Kidney epithelial cell (primary cell): Measurements from ENCODE around the gene CLEC2D. TPM values are rescaled to one million over a fixed set of nuclear protein-coding genes. Genes with fewer than 3 reads are reported as not detected.
"Not testable (repeated sequence)": the region's sequence is repeated elsewhere in the genome, so short reads cannot be mapped to it uniquely, and the experiment has no call there.

Source experiments
- DNase-seq: peaks from one replicate; pipeline ENCODE4 v3.0.0-alpha.2; 2010; ENCODE audit warnings: low read depth
- H3K27me3 ChIP-seq: 2 replicates; pipeline ENCODE4 v1.6.0; 2011; ENCODE audit warnings: low read length; ENCODE audit not compliant: control insufficient read depth, insufficient read depth
- H3K36me3 ChIP-seq: 2 replicates; pipeline ENCODE4 v1.5.1; 2011; ENCODE audit warnings: low read length; ENCODE audit not compliant: control insufficient read depth, insufficient read depth
- H3K4me3 ChIP-seq: 2 replicates; pipeline ENCODE4 v1.5.1; 2011; ENCODE audit warnings: low read depth, mild to moderate bottlenecking, control low read depth, low read length
- total RNA-seq: library from RNA; depleted of rRNA; stranded (reverse); fragments of >200 nt; gene quantifications from 2 replicates; pipeline ENCODE4 v1.2.3, GENCODE V29; 2015
- TF ChIP-seq, protein P1 (sequence below): IDR thresholded peaks from 2 replicates; pipeline ENCODE4 v1.5.1; 2011; ENCODE audit warnings: mild to moderate bottlenecking, moderate library complexity, low read length, control low read depth, inconsistent platforms; ENCODE audit not compliant: insufficient read depth, poor library complexity, severe bottlenecking

The CLEC2D gene
- total RNA-seq, 1 donor from 2014 or later = 6.9 TPM

DNA sequence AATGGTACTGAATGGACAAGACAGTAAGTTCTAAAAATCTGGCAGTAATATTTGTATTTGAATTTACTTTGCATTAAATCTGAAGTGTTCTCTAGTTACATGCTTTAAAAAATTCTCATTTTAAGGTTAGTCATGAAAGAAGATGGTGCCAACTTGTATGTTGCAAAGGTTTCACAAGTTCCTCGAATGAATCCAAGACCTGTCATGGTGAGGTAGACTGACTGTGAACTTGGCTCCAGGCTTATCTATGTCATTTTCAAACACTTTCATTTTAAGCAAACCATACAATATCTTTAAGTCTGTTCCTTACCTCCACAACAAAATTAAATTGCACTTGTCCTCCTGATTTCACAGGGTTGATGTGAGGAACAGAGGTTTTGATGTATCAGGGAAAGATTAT lies 23.4 kb downstream of the CLEC2D start:
- no peaks in the 10 kb centered on the region for H3K27me3 ChIP-seq
- no peak for DNase-seq
- H3K36me3 ChIP-seq = no peaks in the 10 kb centered on the region
- no peak overlapping the region for H3K4me3 ChIP-seq
- TF ChIP-seq, protein P1, sequence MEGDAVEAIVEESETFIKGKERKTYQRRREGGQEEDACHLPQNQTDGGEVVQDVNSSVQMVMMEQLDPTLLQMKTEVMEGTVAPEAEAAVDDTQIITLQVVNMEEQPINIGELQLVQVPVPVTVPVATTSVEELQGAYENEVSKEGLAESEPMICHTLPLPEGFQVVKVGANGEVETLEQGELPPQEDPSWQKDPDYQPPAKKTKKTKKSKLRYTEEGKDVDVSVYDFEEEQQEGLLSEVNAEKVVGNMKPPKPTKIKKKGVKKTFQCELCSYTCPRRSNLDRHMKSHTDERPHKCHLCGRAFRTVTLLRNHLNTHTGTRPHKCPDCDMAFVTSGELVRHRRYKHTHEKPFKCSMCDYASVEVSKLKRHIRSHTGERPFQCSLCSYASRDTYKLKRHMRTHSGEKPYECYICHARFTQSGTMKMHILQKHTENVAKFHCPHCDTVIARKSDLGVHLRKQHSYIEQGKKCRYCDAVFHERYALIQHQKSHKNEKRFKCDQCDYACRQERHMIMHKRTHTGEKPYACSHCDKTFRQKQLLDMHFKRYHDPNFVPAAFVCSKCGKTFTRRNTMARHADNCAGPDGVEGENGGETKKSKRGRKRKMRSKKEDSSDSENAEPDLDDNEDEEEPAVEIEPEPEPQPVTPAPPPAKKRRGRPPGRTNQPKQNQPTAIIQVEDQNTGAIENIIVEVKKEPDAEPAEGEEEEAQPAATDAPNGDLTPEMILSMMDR = no peak

DNA sequence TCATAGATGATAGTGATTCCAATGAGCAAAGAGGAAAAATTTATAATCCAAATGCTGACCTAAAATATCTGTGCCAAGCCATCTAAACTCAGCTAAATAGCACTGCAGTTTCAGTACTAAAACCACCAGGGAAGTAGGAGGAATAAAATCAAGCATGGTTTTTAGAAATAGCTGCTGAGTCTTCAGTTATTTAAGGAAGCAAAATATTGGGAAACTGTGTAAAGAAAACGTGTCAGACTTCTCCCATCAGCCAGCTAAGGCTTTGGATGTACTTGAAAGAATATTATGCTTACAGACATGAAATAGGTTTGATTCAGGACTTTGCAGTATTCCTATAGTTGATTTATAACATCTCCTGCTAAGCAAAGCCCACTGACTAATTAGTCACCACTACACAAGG lies 24.7 kb downstream of the CLEC2D start:
- DNase-seq = no peak
- Histone ChIP-seq H3K36me3 (no peaks in the 10 kb centered on the region), H3K4me3 (no peak overlapping the region), H3K27me3 (no peaks in the 10 kb centered on the region)
- TF ChIP-seq, protein P1 = no peak

DNA sequence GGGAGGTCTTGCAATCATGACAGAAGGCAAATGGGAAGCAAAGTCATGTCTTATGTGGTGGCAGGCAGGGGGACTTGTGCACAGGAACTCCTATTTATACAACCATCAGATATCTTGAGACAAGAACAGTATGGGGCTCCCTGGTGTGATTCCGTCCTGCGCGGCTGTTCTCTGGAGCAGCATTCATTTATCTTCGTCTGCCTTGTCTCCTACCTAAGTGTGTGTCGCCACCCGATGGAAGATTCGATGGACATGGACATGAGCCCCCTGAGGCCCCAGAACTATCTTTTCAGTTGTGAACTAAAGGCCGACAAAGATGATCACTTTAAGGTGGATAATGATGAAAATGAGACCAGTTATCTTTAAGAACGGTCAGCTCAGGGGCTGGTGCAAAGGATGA lies 25.6 kb downstream of the CLEC2D start:
- H3K36me3 ChIP-seq = not testable (repeated sequence)

DNA sequence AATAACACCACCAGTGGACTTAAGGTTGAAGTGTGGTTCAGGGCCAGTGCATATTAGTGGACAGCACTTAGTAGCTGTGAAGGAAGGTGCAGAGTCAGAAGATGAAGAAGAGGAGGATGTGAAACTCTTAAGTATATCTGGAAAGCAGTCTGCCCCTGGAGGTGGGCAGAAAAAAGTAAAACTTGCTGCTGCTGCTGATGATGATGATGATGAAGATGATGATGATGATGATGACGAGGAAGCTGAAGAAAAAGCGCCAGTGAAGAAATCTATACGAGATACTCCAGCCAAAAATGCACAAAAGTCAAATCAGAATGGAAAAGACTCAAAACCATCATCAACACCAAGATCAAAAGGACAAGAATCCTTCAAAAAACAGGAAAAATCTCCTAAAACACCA lies 26.1 kb downstream of the CLEC2D start:
- not testable (repeated sequence) for H3K36me3 ChIP-seq, H3K4me3 ChIP-seq, DNase-seq, H3K27me3 ChIP-seq

More for the DNA sequence above, 25.6 kb downstream of the CLEC2D start:
- not testable (repeated sequence) for H3K4me3 ChIP-seq, DNase-seq, H3K27me3 ChIP-seq

DNA sequence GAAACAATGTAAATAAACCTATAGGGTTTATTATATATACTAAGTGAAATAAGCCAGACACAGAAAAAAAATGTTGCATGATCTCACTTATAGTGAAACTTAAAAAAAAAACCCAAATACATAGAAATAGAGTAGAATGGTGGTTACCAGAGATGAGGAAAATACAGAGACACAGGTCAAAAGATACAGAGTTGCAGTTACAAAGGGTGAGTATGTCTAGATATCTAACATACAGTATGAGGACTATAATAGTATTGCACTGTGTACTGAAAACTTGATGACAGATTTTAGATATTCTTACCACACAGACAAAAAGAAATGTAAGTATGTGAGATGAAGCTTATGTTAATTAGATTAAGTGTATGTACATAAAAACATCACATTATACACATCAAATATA lies 28.1 kb downstream of the CLEC2D start:
- no peak for DNase-seq
- H3K36me3 ChIP-seq = no peaks in the 10 kb centered on the region
- TF ChIP-seq, protein P1 = no peak
- no peaks in the 10 kb centered on the region for H3K27me3 ChIP-seq
- no peak overlapping the region for H3K4me3 ChIP-seq

DNA sequence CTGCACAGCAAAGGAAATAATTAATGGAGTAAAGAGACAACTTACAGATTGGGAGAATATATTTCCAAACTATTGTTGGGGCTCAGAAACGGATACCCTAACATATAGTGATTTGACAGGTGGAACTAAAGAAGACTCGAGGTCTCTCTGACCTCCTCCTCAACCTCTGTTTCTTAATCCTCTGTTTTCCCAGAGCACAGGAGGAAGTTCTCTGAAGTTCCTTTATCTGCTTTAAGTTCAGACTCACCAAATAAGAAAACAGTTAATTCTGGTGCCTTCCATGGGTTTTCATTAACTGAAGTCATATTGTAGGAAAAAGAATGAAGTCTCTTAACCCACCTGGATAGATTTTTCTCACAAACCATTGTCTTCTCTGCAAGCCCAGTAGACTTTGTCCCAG lies 29.2 kb downstream of the CLEC2D start:
- H3K4me3 ChIP-seq = no peak overlapping the region
- no peaks in the 10 kb centered on the region for H3K27me3 ChIP-seq
- no peak for DNase-seq
- no peaks in the 10 kb centered on the region for H3K36me3 ChIP-seq
- TF ChIP-seq, protein P1 = no peak

DNA sequence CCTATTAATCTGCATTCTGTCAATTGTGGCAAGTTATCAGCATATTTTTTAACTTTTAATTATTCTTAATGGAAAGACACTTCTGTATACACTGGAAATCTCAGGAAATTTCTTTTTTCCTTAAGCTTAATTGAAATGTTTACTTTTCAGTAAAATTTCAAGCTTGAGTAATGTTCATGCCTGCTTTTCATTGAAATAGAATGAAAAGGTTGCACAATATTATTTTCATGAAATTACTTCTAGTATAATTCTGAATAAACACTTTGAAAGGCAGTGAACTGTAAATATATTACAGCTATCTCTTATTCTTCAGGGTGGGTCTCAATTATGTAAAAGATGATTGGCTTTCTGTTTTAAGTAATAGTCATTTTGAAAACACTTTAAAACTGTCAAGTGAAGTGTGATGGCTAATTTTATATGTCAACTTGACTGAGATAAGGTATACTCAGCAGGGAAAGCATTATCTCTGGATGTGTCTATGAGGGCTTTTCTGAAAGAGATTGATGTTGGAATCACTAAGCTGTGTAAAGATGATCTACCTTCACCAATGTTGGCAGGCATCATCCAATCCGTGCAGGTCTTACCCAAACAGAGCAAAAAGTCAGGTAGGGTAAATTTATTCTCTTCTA lies 29.9 kb downstream of the CLEC2D start:
- TF ChIP-seq, protein P1 = no peak
- Histone ChIP-seq H3K27me3 (no peaks in the 10 kb centered on the region), H3K36me3 (no peaks in the 10 kb centered on the region), H3K4me3 (no peak overlapping the region)
- DNase-seq = no peak
